GM18858 (cell line): Measurements from ENCODE around the gene MAP2K3.
"Not testable (repeated sequence)": the region's sequence is repeated elsewhere in the genome, so short reads cannot be mapped to it uniquely, and the experiment has no call there.

Source experiments
- ATAC-seq: cut with Tn5 transposase; IDR thresholded peaks from one replicate; pipeline ENCODE4 v1.9.1; 2021; ENCODE audit not compliant: unreplicated experiment

Gene MAP2K3

GRCh38 chr17:21327921-21328320, 43.4 kb downstream of the MAP2K3 start:
- peak; percentile 64 for ATAC-seq

- ATAC-seq = not testable (repeated sequence)
These were observed 44.3 kb downstream of the MAP2K3 start for GRCh38 chr17:21328778-21329177.

GRCh38 chr17:21330436-21331160, 46.1 kb downstream of the MAP2K3 start:
- ATAC-seq = no peak

GRCh38 chr17:21336541-21337294, 52.2 kb downstream of the MAP2K3 start:
- not testable (repeated sequence) for ATAC-seq

- ATAC-seq = not testable (repeated sequence)
These were observed 53.6 kb downstream of the MAP2K3 start for GRCh38 chr17:21337981-21338625.

GRCh38 chr17:21339011-21339410, 54.5 kb downstream of the MAP2K3 start:
- no peak for ATAC-seq

- ATAC-seq = not testable (repeated sequence)
These were observed 55.1 kb downstream of the MAP2K3 start for GRCh38 chr17:21339571-21339970.

- ATAC-seq = not testable (repeated sequence)
These were observed 55.9 kb downstream of the MAP2K3 start for GRCh38 chr17:21340407-21340806.

GRCh38 chr17:21341279-21341678, 56.8 kb downstream of the MAP2K3 start:
- not testable (repeated sequence) for ATAC-seq

GRCh38 chr17:21341925-21342540, 57.5 kb downstream of the MAP2K3 start:
- ATAC-seq = not testable (repeated sequence)

GRCh38 chr17:21343061-21343949, 58.8 kb downstream of the MAP2K3 start:
- not testable (repeated sequence) for ATAC-seq

GRCh38 chr17:21344801-21345200, 60.3 kb downstream of the MAP2K3 start:
- not testable (repeated sequence) for ATAC-seq

- ATAC-seq = no peak
These were observed 60.7 kb downstream of the MAP2K3 start for GRCh38 chr17:21345236-21345635.

- not testable (repeated sequence) for ATAC-seq
These were observed 61.6 kb downstream of the MAP2K3 start for GRCh38 chr17:21346107-21346506.

GRCh38 chr17:21346651-21347250, 62.2 kb downstream of the MAP2K3 start:
- ATAC-seq = not testable (repeated sequence)

- not testable (repeated sequence) for ATAC-seq
These were observed 63.1 kb downstream of the MAP2K3 start for GRCh38 chr17:21347660-21348059.

- peak; percentile 56 for ATAC-seq
These were observed 63.8 kb downstream of the MAP2K3 start for GRCh38 chr17:21348081-21348925.

- not testable (repeated sequence) for ATAC-seq
These were observed 64.4 kb downstream of the MAP2K3 start for GRCh38 chr17:21348926-21349261.
